H1 (cell line): ENCODE results near the gene RASAL2. TPM values are rescaled to one million over a fixed set of nuclear protein-coding genes. Genes with fewer than 3 reads are reported as not detected.

Experiments used
- GTF2F1 ChIP-seq: IDR thresholded peaks from 2 replicates; pipeline ENCODE4 v1.6.1; 2012; ENCODE audit warnings: low read depth, low read length, improper control_type of control experiment, borderline replicate concordance
- PHF8 ChIP-seq: fragments of 200-600 bp; sonication (generic); conservative IDR thresholded peaks from 2 replicates; pipeline ENCODE4 v1.7.1; 2012; ENCODE audit warnings: low read depth, mild to moderate bottlenecking, inconsistent platforms, low read length, moderate library complexity
- SIRT6 ChIP-seq: IDR thresholded peaks from one replicate; pipeline ENCODE4 v1.7.1; 2012; ENCODE audit warnings: low read length, inconsistent platforms
- polyA plus RNA-seq, 7 experiments: library from polyadenylated mRNA; depleted of rRNA in 3 of 7; stranded (reverse) in 5 of 7; unstranded in 2 of 7; fragments of >200 nt in 5 of 7; fragments of 200-250 nt in 2 of 7; gene quantifications; 1 replicate in 5 of 7; 2 replicates in 1 of 7; 4 replicates in 1 of 7; pipeline versions ENCODE4 v1.2.1 to v1.2.3, GENCODE V29; 2011 to 2013; ENCODE audit warnings: missing spikeins in 2 of 7, mixed read lengths in 2 of 7
- total RNA-seq: library from RNA; stranded (reverse); fragmentation: NEBNext Ultra II Directional; extraction: Animal tissue kit (Norgen Biotek cat#: 25700); gene quantifications from 2 replicates; pipeline ENCODE4 v1.2.1, GENCODE V29; 2021
- TF ChIP-seq, protein P1 (sequence below): fragments of 300-600 bp; sonication (generic); IDR thresholded peaks from 2 replicates; pipeline ENCODE4 v1.7.1; 2012; ENCODE audit warnings: low read length, moderate library complexity, mild to moderate bottlenecking, inconsistent platforms; ENCODE audit not compliant: insufficient replicate concordance

Gene RASAL2
- total and polyA plus RNA-seq, 2 of the 8 experiments (the other 6 are each of a cell fraction or from before 2014, with no cell fraction given) = 15.9 to 32.5 TPM

DNA sequence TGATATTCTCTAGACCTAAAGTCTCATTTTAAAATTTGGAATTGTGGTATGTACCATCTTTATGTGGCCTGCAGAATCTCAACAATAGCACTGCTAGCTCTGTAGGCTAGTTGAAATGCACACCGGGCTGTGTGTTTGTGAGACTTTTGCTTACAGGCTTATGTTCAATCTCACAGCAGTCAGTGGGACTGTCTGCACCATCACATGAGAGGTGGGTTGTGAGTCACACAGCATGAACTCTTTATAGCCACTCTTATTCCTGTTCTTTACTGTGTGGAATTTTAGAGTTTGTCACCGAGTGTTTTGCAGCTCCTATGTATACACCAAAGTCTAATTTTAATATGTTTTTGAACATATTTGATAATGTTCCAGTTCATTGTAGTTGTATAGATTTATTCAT, 74.6 kb downstream of the RASAL2 start (continued):
- TF ChIP-seq, protein P1, sequence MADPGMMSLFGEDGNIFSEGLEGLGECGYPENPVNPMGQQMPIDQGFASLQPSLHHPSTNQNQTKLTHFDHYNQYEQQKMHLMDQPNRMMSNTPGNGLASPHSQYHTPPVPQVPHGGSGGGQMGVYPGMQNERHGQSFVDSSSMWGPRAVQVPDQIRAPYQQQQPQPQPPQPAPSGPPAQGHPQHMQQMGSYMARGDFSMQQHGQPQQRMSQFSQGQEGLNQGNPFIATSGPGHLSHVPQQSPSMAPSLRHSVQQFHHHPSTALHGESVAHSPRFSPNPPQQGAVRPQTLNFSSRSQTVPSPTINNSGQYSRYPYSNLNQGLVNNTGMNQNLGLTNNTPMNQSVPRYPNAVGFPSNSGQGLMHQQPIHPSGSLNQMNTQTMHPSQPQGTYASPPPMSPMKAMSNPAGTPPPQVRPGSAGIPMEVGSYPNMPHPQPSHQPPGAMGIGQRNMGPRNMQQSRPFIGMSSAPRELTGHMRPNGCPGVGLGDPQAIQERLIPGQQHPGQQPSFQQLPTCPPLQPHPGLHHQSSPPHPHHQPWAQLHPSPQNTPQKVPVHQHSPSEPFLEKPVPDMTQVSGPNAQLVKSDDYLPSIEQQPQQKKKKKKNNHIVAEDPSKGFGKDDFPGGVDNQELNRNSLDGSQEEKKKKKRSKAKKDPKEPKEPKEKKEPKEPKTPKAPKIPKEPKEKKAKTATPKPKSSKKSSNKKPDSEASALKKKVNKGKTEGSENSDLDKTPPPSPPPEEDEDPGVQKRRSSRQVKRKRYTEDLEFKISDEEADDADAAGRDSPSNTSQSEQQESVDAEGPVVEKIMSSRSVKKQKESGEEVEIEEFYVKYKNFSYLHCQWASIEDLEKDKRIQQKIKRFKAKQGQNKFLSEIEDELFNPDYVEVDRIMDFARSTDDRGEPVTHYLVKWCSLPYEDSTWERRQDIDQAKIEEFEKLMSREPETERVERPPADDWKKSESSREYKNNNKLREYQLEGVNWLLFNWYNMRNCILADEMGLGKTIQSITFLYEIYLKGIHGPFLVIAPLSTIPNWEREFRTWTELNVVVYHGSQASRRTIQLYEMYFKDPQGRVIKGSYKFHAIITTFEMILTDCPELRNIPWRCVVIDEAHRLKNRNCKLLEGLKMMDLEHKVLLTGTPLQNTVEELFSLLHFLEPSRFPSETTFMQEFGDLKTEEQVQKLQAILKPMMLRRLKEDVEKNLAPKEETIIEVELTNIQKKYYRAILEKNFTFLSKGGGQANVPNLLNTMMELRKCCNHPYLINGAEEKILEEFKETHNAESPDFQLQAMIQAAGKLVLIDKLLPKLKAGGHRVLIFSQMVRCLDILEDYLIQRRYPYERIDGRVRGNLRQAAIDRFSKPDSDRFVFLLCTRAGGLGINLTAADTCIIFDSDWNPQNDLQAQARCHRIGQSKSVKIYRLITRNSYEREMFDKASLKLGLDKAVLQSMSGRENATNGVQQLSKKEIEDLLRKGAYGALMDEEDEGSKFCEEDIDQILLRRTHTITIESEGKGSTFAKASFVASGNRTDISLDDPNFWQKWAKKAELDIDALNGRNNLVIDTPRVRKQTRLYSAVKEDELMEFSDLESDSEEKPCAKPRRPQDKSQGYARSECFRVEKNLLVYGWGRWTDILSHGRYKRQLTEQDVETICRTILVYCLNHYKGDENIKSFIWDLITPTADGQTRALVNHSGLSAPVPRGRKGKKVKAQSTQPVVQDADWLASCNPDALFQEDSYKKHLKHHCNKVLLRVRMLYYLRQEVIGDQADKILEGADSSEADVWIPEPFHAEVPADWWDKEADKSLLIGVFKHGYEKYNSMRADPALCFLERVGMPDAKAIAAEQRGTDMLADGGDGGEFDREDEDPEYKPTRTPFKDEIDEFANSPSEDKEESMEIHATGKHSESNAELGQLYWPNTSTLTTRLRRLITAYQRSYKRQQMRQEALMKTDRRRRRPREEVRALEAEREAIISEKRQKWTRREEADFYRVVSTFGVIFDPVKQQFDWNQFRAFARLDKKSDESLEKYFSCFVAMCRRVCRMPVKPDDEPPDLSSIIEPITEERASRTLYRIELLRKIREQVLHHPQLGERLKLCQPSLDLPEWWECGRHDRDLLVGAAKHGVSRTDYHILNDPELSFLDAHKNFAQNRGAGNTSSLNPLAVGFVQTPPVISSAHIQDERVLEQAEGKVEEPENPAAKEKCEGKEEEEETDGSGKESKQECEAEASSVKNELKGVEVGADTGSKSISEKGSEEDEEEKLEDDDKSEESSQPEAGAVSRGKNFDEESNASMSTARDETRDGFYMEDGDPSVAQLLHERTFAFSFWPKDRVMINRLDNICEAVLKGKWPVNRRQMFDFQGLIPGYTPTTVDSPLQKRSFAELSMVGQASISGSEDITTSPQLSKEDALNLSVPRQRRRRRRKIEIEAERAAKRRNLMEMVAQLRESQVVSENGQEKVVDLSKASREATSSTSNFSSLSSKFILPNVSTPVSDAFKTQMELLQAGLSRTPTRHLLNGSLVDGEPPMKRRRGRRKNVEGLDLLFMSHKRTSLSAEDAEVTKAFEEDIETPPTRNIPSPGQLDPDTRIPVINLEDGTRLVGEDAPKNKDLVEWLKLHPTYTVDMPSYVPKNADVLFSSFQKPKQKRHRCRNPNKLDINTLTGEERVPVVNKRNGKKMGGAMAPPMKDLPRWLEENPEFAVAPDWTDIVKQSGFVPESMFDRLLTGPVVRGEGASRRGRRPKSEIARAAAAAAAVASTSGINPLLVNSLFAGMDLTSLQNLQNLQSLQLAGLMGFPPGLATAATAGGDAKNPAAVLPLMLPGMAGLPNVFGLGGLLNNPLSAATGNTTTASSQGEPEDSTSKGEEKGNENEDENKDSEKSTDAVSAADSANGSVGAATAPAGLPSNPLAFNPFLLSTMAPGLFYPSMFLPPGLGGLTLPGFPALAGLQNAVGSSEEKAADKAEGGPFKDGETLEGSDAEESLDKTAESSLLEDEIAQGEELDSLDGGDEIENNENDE = no peak
- no peak for TF ChIP-seq PHF8
- TF ChIP-seq GTF2F1 = no peak
- no peak for TF ChIP-seq SIRT6
